Psoas muscle (tissue), 8 donors: Measurements from ENCODE around the gene RPL18. TPM values are rescaled to one million over a fixed set of nuclear protein-coding genes. Genes with fewer than 3 reads are reported as not detected.

Experiments
- ATAC-seq, 4 donors: fragments of 200-7000 bp; cut with Tn5 transposase; one replicate each; pipeline ENCODE4 v1.9.1; 2020; ENCODE audit warnings: moderate library complexity in 3 of 4, mild to moderate bottlenecking in 2 of 4
- DNase-seq, 2 donors: peaks; one replicate each; pipeline ENCODE4 v3.0.0-alpha.2; 2020
- H3K27ac ChIP-seq: fragments of 200-600 bp; one replicate; pipeline ENCODE4 v1.8.0; 2022
- H3K27me3 ChIP-seq, 3 donors: fragments of 200-600 bp in 1 of 3; one replicate each; pipeline versions ENCODE4 v1.6.1 to v1.8.0; 2013 to 2022; ENCODE audit warnings: low read length in 2 of 3, mild to moderate bottlenecking in 2 of 3, moderate library complexity in 1 of 3; ENCODE audit not compliant: insufficient read depth in 3 of 3
- H3K36me3 ChIP-seq, 2 donors: fragments of 200-600 bp in 1 of 2; one replicate each; pipeline versions ENCODE4 v1.6.1 to v1.8.0; 2013 to 2022; ENCODE audit warnings: low read depth in 1 of 2, mild to moderate bottlenecking in 1 of 2, moderate library complexity in 1 of 2; ENCODE audit not compliant: insufficient read depth in 1 of 2
- H3K4me1 ChIP-seq: fragments of 200-600 bp; one replicate; pipeline ENCODE4 v1.8.0; 2022
- H3K4me3 ChIP-seq: fragments of 200-600 bp; one replicate; pipeline ENCODE4 v1.8.0; 2022; ENCODE audit warnings: mild to moderate bottlenecking
- H3K9me3 ChIP-seq: fragments of 200-600 bp; one replicate; pipeline ENCODE4 v1.8.0; 2022
- WGBS, 3 donors: extraction: QIAGEN DNeasy Blood & Tissue Kit; methylation state at CpG; one replicate each; pipeline versions ENCODE4 v1.1.6 to v1.1.7; 2013; 5-methylcytosine and 5-hydroxymethylcytosine counted together
- intact Hi-C, 2 donors: fragments of 100-400 bp; cut with DNase I; formaldehyde crosslinking; loops; one replicate each; pipeline versions ENCODE4 v1.11.0 to v1.14.2; 2022
- polyA plus RNA-seq, 3 donors: library from polyadenylated mRNA; stranded (reverse); fragments of 200-250 nt; gene quantifications; one replicate each; pipeline ENCODE4 v1.2.3, GENCODE V29; 2013
- total RNA-seq, 4 donors: library from RNA; stranded (reverse); fragmentation: NEBNext Ultra II Directional in 2 of 4; extraction: Animal tissue kit (Norgen Biotek cat#: 25700) in 2 of 4; gene quantifications; one replicate each; pipeline versions ENCODE4 v1.2.1 to v1.2.4, GENCODE V29; 2021 to 2023
- TF ChIP-seq, protein P1 (sequence below): fragments of 200-600 bp; IDR thresholded peaks from one replicate; pipeline ENCODE4 v1.8.0; 2022; ENCODE audit warnings: antibody characterized with exemption
- donor health status: healthy with polysubstance abuse.
- donor health status: DM: no; HTN: no; CAD: no; lungs with moderate emphysema.
- donor health status: Bipolar disorder and iron deficiency.
- donor health status: healthy.
- donor health status: DM: yes; HTN: yes; CAD: no.
- donor health status: DM: no; HTN: no; CAD: no.
- donor health status: DM: no; HTN: no; CAD: no.
- donor health status: DM: yes; HTN: yes; CAD: no.

The RPL18 gene
- total and polyA plus RNA-seq, 7 donors: 506 to 1,745 (median 730) TPM

DNA sequence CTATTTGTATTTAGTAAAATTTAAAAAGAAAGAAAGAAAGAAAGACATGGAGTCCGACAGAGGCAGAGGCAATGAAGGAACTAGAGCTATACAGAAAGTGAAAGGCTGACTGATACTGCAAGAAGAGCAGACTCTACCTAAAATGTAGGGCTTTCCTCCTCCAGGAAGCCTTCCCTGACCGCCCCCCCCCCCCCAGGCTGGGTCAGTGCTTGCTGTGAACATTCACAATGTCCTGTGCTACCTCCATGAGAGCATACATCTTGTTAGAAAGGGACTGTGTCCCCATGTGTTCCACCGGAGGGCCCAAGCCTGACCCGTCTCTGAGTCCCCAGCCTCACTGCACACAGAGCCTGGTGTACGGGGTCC lies 32.7 kb upstream of the RPL18 start:
- H3K9me3 ChIP-seq: no peaks in the 10 kb centered on the region
- ATAC-seq: no peak
- TF ChIP-seq, protein P1, sequence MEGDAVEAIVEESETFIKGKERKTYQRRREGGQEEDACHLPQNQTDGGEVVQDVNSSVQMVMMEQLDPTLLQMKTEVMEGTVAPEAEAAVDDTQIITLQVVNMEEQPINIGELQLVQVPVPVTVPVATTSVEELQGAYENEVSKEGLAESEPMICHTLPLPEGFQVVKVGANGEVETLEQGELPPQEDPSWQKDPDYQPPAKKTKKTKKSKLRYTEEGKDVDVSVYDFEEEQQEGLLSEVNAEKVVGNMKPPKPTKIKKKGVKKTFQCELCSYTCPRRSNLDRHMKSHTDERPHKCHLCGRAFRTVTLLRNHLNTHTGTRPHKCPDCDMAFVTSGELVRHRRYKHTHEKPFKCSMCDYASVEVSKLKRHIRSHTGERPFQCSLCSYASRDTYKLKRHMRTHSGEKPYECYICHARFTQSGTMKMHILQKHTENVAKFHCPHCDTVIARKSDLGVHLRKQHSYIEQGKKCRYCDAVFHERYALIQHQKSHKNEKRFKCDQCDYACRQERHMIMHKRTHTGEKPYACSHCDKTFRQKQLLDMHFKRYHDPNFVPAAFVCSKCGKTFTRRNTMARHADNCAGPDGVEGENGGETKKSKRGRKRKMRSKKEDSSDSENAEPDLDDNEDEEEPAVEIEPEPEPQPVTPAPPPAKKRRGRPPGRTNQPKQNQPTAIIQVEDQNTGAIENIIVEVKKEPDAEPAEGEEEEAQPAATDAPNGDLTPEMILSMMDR: no peak
- no peaks in the 10 kb centered on the region for H3K36me3 ChIP-seq
- 69 to 94% (median 88%) methylated on average over 5 of the region's 5 CpGs for WGBS, 3 donors
- no peak for DNase-seq
- H3K4me1 ChIP-seq: no peaks in the 10 kb centered on the region
- no peak overlapping the region for H3K4me3 ChIP-seq
- no peak overlapping the region for H3K27ac ChIP-seq
- no peaks in the 10 kb centered on the region for H3K27me3 ChIP-seq
- intact Hi-C loops: loop anchor here in 1 of 2 donors (5.0 kb wide), 1 partner anchor 56 kb away; no protein-coding TSS in a partner anchor

DNA sequence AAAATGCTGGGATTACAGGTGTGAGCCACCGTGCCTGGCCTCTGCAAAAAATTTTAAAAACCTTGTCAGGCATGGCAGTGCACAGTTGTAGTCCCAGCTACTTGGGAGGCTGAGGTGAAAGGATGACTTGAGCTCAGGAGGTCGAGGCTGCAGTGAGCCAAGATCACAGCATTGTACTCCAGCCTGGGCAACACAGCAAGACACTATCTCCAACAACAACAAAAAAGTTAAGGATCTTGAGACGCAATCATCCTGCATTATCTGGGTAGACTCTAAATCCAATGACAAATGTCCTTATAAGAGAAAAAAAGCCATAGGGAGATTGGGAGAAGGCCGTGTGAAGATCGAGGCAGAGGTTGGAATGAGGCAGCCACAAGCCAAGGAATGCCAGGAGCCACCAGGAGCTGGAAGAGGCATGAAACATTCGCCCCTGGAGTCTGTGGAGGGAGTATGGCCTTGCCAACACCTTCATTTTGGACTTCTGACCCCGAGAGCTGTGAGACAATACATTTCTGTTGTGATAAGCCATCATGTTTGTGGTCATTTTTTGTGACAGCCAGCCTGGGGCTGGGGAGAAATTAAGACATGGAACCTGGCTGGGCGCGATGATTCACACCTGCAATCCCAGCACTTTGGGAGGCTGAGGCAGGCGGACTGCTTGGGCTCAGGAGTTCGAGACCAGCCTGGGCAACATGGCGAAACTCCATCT lies 32.1 kb upstream of the RPL18 start:
- Histone ChIP-seq H3K36me3 (no peaks in the 10 kb centered on the region), H3K4me1 (no peaks in the 10 kb centered on the region), H3K4me3 (no peak overlapping the region), H3K27me3 (no peaks in the 10 kb centered on the region), H3K9me3 (no peaks in the 10 kb centered on the region), H3K27ac (no peak overlapping the region)
- intact Hi-C loops: loop anchor here in 1 of 2 donors (5.0 kb wide), 1 partner anchor 56 kb away; no protein-coding TSS in a partner anchor
- no peak for ATAC-seq
- TF ChIP-seq, protein P1: no peak
- DNase-seq: no peak
- WGBS, 3 donors: 89 to 90% (median 89%) methylated on average over 12 of the region's 12 CpGs

DNA sequence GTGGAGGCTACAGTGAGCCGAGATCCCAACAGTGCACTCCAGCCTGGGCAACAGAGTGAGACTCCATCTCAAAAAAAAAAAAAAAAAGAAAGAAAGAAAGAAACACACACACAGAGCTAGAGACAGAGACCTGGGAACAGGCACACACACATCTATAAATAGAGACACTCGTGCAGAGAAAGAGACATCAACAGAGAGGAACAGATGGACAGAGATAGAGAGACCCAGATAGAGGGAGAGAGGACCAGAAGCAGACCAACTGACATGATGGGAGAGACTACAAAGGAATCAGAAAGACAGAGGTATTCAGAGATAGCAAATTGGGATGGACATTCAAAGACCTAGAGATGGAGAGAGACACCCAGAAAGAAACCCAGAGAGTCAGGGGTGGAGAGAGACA lies 29.2 kb upstream of the RPL18 start:
- no peaks in the 10 kb centered on the region for H3K36me3 ChIP-seq
- TF ChIP-seq, protein P1: no peak
- DNase-seq: no peak
- H3K9me3 ChIP-seq: no peaks in the 10 kb centered on the region
- H3K4me3 ChIP-seq: no peak overlapping the region
- no peaks in the 10 kb centered on the region for H3K27me3 ChIP-seq
- ATAC-seq: no peak
- H3K27ac ChIP-seq: no peak overlapping the region
- H3K4me1 ChIP-seq: peaks cover 18% of the 10 kb centered on the region
- intact Hi-C loops: loop anchor here (5.0 kb wide), 3 partner anchors 94 to 194 kb away; partner anchors contain the start of genes HSD17B14 (in 1 of the 2) and RASIP1 (in 1 of the 2)
- 52 to 61% (median 53%) methylated on average over 2 of the region's 2 CpGs for WGBS, 3 donors

DNA sequence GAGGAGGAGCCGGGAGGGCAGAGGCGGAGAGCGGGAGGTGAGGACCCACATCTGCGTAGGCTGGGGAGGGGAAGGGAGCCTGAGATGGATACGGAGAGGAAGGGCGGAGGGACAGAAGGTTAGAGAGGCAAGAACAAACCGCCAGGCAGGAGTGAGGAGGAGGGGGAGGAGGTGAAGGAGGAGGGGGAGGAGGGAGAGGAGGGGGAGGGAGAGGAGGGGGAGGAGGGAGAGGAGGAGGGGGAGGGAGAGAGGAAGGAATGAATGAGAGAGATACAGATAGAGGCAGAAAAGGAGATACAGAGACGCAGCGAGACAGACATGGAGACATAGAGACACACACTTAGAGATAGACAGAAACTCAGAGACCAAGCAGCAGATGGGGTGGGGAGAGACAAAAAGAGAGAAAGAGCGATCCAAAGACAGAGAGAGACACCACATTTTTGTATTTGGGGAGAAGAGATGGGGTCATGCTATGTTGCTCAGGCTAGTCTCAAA lies 27.8 kb upstream of the RPL18 start:
- ATAC-seq (no peak), DNase-seq (no peak)
- Histone ChIP-seq H3K27ac (no peak overlapping the region), H3K4me3 (peak overlapping the region; percentile 71), H3K36me3 (no peaks in the 10 kb centered on the region), H3K27me3 (no peaks in the 10 kb centered on the region), H3K4me1 (peaks cover 18% of the 10 kb centered on the region), H3K9me3 (no peaks in the 10 kb centered on the region)
- TF ChIP-seq, protein P1: no peak
- 14 to 37% (median 32%) methylated on average over 3 to 8 of the region's 10 CpGs for WGBS, 3 donors
- intact Hi-C loops: loop anchor here (5.0 kb wide), 3 partner anchors 96 to 196 kb away; partner anchors contain the start of genes HSD17B14 (in 1 of the 2) and RASIP1 (in 1 of the 2)
